ENCODE results near the gene IL10RA.
"Not testable (repeated sequence)": the region's sequence is repeated elsewhere in the genome, so short reads cannot be mapped to it uniquely, and the experiment has no call there.

The IL10RA gene

GRCh38 chr11:117985953-117986887 lies at the start of gene IL10RA:
TSS of gene IL10RA (plus strand) at chr11:117986394. CDS start at chr11:117986468, 74 bp downstream.
- H3K4me1 ChIP-seq (ENCODE audit: control insufficient read depth, low read depth, low read length): no peaks in the 10 kb centered on the region
- H3K27me3 ChIP-seq (ENCODE audit: control insufficient read depth, insufficient read depth, low read length): peaks cover 42% of the 10 kb centered on the region
- H3K9ac ChIP-seq (ENCODE audit: low read length): peak within 1 kb of the TSS; percentile 39
- no peak within 1 kb of the TSS for H3K27ac ChIP-seq (ENCODE audit: low read length)
- H3K9me3 ChIP-seq (ENCODE audit: control insufficient read depth, low read depth, low read length): no peaks in the 10 kb centered on the region
- H3K4me3 ChIP-seq (ENCODE audit: low read length): peak within 1 kb of the TSS; percentile 43
- no peaks in the 10 kb centered on the region for H3K36me3 ChIP-seq (ENCODE audit: control insufficient read depth, low read depth, low read length)

DNA sequence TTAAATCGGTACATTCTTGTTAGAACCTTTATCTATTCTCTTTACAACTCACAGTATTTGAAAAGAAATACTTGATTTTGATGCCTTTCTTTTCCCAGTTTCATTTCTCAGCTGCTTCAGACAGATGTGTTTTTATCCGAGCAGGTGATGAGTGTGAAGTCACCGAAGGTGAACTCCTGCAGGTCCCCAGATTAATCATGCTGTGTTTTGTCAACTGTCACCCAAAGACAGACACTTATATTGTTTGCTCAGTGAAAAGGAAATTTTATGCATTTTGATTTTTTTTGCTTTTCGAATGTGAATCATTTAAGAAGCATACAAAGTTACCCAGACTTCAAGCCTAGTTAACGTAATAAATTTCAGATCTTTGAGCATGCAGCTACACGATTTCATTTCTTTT lies 49.2 kb upstream of the IL10RA start:
- H3K9me3 ChIP-seq (ENCODE audit: control insufficient read depth, low read depth, low read length): no peaks in the 10 kb centered on the region
- H3K27me3 ChIP-seq (ENCODE audit: control insufficient read depth, insufficient read depth, low read length): no peaks in the 10 kb centered on the region
- no peak overlapping the region for H3K4me3 ChIP-seq (ENCODE audit: low read length)
- H3K27ac ChIP-seq (ENCODE audit: low read length): no peak overlapping the region
- H3K36me3 ChIP-seq (ENCODE audit: control insufficient read depth, low read depth, low read length): no peaks in the 10 kb centered on the region
- peaks cover 4% of the 10 kb centered on the region for H3K4me1 ChIP-seq (ENCODE audit: control insufficient read depth, low read depth, low read length)
- no peak overlapping the region for H3K9ac ChIP-seq (ENCODE audit: low read length)

DNA sequence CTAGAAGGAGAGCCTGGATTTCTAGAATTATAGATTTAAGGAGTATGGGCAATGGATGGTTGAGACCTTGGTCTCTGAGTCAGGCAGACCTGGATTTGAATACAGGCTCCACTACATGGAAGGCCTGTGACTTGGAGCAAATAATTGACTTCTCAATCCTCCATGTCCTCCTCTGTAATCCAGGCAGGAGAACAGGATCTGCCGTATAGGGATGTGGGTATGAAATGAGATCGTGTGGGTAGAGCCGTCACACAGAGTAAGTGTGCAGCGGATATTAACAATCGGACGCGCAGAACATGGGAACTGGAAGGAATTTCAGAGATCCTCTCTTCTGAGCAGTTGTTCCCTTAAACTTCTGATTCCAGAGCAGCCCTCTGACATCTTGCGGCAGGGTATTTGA lies 45.5 kb upstream of the IL10RA start:
- Histone ChIP-seq H3K27me3 (ENCODE audit: control insufficient read depth, insufficient read depth, low read length) (no peaks in the 10 kb centered on the region), H3K27ac (ENCODE audit: low read length) (no peak overlapping the region), H3K36me3 (ENCODE audit: control insufficient read depth, low read depth, low read length) (no peaks in the 10 kb centered on the region), H3K4me1 (ENCODE audit: control insufficient read depth, low read depth, low read length) (no peaks in the 10 kb centered on the region), H3K4me3 (ENCODE audit: low read length) (no peak overlapping the region), H3K9ac (ENCODE audit: low read length) (no peak overlapping the region), H3K9me3 (ENCODE audit: control insufficient read depth, low read depth, low read length) (no peaks in the 10 kb centered on the region)

GRCh38 chr11:117941163-117941707 lies 45.0 kb upstream of the IL10RA start:
- Histone ChIP-seq H3K27ac (ENCODE audit: low read length) (no peak overlapping the region), H3K9me3 (ENCODE audit: control insufficient read depth, low read depth, low read length) (no peaks in the 10 kb centered on the region), H3K4me1 (ENCODE audit: control insufficient read depth, low read depth, low read length) (no peaks in the 10 kb centered on the region), H3K27me3 (ENCODE audit: control insufficient read depth, insufficient read depth, low read length) (no peaks in the 10 kb centered on the region), H3K9ac (ENCODE audit: low read length) (no peak overlapping the region), H3K36me3 (ENCODE audit: control insufficient read depth, low read depth, low read length) (no peaks in the 10 kb centered on the region), H3K4me3 (ENCODE audit: low read length) (no peak overlapping the region)

GRCh38 chr11:117941976-117942654 lies 44.1 kb upstream of the IL10RA start:
- Histone ChIP-seq H3K4me3 (ENCODE audit: low read length) (no peak overlapping the region), H3K9me3 (ENCODE audit: control insufficient read depth, low read depth, low read length) (no peaks in the 10 kb centered on the region), H3K27ac (ENCODE audit: low read length) (no peak overlapping the region), H3K4me1 (ENCODE audit: control insufficient read depth, low read depth, low read length) (no peaks in the 10 kb centered on the region), H3K9ac (ENCODE audit: low read length) (no peak overlapping the region), H3K36me3 (ENCODE audit: control insufficient read depth, low read depth, low read length) (no peaks in the 10 kb centered on the region), H3K27me3 (ENCODE audit: control insufficient read depth, insufficient read depth, low read length) (no peaks in the 10 kb centered on the region)

DNA sequence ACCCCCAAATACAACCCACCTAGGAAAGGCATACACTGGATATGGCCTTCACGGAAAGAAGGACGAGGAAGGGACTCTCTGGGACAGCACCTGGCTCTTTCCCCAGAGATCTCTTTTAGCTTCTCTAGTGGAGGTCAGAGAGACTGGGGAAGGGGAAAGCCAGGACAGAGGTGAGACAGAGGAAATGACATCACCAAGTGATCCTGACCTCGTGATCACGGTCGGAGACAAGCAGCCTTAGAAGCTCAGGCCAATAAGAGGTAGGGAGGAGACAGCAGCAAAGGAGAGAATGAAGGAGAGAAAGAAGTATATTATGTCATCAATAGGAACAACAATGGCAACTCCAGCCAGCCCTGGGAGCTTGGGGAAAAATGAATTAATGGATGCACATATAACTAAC lies 41.6 kb upstream of the IL10RA start:
- Histone ChIP-seq H3K27me3 (ENCODE audit: control insufficient read depth, insufficient read depth, low read length) (no peaks in the 10 kb centered on the region), H3K9me3 (ENCODE audit: control insufficient read depth, low read depth, low read length) (no peaks in the 10 kb centered on the region), H3K4me1 (ENCODE audit: control insufficient read depth, low read depth, low read length) (no peaks in the 10 kb centered on the region), H3K9ac (ENCODE audit: low read length) (no peak overlapping the region), H3K4me3 (ENCODE audit: low read length) (no peak overlapping the region), H3K36me3 (ENCODE audit: control insufficient read depth, low read depth, low read length) (no peaks in the 10 kb centered on the region), H3K27ac (ENCODE audit: low read length) (no peak overlapping the region)

- Histone ChIP-seq H3K27ac (ENCODE audit: low read length) (no peak overlapping the region), H3K36me3 (ENCODE audit: control insufficient read depth, low read depth, low read length) (no peaks in the 10 kb centered on the region), H3K9ac (ENCODE audit: low read length) (no peak overlapping the region), H3K27me3 (ENCODE audit: control insufficient read depth, insufficient read depth, low read length) (no peaks in the 10 kb centered on the region), H3K4me3 (ENCODE audit: low read length) (no peak overlapping the region), H3K9me3 (ENCODE audit: control insufficient read depth, low read depth, low read length) (no peaks in the 10 kb centered on the region), H3K4me1 (ENCODE audit: control insufficient read depth, low read depth, low read length) (no peaks in the 10 kb centered on the region)
Measured at GRCh38 chr11:117945047-117945810, 41.0 kb upstream of the IL10RA start.

- Histone ChIP-seq H3K4me1 (ENCODE audit: control insufficient read depth, low read depth, low read length) (no peaks in the 10 kb centered on the region), H3K9ac (ENCODE audit: low read length) (no peak overlapping the region)
Measured at GRCh38 chr11:117946156-117946841, 39.9 kb upstream of the IL10RA start.

DNA sequence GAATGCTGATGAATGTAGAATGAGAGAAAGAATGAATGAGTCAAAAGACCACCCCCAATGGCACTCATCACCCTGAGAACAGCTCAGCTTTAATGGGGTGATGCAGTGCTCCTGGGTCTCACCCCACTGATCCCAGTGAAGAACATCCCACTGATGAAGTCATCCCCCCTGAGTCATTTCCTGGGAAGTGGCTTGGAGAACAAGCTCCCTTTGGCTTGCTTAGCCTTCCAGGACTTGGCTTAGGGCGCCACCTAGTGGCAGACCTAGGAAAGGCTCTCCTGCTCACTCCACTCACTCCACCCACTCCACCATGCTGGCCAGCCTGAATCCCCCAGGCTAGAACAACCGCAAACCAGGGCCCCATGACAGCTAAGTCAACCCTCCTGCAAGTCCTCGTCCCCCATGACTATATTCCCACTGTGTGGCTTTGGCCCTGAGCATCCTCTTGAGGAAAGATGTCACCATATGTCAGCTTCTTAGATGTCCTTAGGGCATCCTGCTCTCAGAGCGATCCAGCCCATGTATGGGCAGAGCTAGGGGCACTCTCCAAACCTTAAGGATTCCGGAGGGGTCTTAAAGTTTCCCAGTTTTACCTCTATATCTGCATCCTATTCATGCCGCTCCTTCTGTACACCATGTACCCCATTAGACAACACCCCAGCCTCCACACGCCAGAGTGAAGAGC lies 39.2 kb upstream of the IL10RA start:
- no peak overlapping the region for H3K9ac ChIP-seq (ENCODE audit: low read length)
- H3K4me3 ChIP-seq (ENCODE audit: low read length): no peak overlapping the region
- no peaks in the 10 kb centered on the region for H3K9me3 ChIP-seq (ENCODE audit: control insufficient read depth, low read depth, low read length)
- no peaks in the 10 kb centered on the region for H3K4me1 ChIP-seq (ENCODE audit: control insufficient read depth, low read depth, low read length)
- no peaks in the 10 kb centered on the region for H3K27me3 ChIP-seq (ENCODE audit: control insufficient read depth, insufficient read depth, low read length)
- no peak overlapping the region for H3K27ac ChIP-seq (ENCODE audit: low read length)
- no peaks in the 10 kb centered on the region for H3K36me3 ChIP-seq (ENCODE audit: control insufficient read depth, low read depth, low read length)

More at GRCh38 chr11:117946156-117946841, 39.9 kb upstream of the IL10RA start:
- H3K27ac ChIP-seq (ENCODE audit: low read length): no peak overlapping the region
- no peaks in the 10 kb centered on the region for H3K9me3 ChIP-seq (ENCODE audit: control insufficient read depth, low read depth, low read length)
- no peaks in the 10 kb centered on the region for H3K36me3 ChIP-seq (ENCODE audit: control insufficient read depth, low read depth, low read length)
- no peaks in the 10 kb centered on the region for H3K27me3 ChIP-seq (ENCODE audit: control insufficient read depth, insufficient read depth, low read length)
- no peak overlapping the region for H3K4me3 ChIP-seq (ENCODE audit: low read length)

DNA sequence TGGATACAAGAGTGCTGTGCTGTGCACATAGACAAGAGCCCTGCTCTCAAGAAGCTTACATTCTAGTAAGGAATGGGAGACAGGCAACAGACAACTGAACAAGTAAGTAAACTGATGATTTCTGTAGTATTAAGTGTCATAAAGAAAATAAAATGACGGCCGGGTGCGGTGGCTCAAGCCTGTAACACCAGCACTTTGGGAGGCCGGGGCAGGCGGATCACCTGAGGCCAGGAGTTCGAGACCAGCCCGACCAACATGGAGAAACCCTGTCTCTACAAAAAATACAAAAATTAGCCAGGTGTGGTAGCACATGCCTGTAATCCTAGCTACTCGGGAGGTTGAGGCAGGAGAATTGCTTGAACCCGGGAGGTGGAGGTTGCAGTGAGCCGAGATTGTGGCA lies 38.4 kb upstream of the IL10RA start:
- H3K27ac ChIP-seq (ENCODE audit: low read length); H3K9me3 ChIP-seq (ENCODE audit: control insufficient read depth, low read depth, low read length); H3K9ac ChIP-seq (ENCODE audit: low read length); H3K4me1 ChIP-seq (ENCODE audit: control insufficient read depth, low read depth, low read length); H3K4me3 ChIP-seq (ENCODE audit: low read length); H3K27me3 ChIP-seq (ENCODE audit: control insufficient read depth, insufficient read depth, low read length); H3K36me3 ChIP-seq (ENCODE audit: control insufficient read depth, low read depth, low read length): not testable (repeated sequence)

All from iPS-18a (cell line).